ENCODE data around the gene MYOZ3.
A peak's percentile ranks its signal among the peaks of the same experiment; 100 is the strongest.

Gene MYOZ3

DNA sequence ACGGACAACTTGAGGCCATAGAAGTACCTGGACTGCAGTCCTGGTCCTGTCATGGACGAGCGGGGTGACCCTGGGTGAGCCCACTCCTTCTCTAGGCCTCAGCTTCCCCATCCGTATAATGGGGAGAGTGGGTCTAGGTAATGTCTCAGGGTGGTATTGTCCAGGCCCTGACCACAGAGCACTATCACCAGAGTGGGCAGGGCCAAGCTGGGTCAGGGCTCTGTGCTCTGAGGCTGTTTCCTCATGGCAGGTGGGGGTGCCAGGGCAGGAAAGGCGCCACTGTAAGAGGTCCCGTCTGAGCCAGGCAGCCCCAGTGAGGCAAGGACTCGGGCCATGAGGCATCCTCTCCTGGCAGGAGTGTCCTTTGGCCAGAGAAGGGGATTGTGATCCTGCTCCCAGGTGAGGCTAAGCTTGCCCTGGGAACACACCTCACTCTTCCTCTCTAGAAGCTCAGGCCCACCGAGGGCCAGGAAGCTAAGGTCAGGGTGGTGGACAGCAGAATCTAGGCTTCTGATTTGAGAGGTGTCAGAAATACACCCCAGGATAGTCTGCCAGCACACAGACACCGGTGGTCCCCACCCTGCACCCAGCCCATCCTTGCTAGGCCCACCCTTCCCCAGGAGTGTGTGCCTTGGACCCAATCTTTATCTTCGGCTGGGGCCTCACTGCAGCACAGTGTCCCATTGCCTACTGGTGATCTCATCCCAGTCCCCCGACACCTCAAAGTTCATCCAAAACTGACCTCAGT is 1.5 kb upstream of the MYOZ3 start:
- no peak for ATAC-seq

DNA sequence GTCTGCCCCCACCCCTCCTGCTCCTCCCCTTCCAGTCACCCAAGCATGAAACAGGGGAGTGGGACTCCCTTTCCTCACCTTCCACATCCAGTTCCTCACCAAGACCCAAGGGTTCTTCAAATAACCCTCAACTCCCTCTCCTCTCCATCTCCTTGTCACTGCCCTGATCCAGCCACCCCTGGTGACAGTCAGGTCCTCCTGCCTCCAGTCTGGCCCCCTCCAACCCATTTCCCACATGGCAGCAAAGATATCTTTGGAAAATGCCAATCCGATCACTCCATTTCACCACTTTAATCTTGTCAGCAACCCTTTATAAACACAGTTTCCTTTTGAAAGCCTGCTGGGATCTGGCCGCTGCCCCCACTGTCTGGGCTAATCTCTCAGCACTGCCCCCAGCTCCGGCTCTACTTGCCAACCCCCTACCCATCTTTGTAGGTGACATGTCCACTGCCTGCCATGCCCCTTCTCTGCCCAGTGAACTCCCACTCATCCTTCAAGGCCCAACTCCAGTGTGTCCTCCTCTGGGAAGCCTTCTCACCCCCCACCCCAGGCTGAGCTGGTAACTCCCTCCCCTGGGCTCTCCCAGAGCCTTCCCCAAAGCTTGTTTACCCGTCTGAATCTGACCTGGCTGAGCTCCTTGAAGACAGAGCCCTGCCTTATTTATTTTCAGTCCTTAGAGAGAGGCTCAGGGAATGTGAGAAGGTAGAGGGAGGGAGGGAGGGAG is 781 bp upstream of the MYOZ3 start:
- ATAC-seq: no peak

DNA sequence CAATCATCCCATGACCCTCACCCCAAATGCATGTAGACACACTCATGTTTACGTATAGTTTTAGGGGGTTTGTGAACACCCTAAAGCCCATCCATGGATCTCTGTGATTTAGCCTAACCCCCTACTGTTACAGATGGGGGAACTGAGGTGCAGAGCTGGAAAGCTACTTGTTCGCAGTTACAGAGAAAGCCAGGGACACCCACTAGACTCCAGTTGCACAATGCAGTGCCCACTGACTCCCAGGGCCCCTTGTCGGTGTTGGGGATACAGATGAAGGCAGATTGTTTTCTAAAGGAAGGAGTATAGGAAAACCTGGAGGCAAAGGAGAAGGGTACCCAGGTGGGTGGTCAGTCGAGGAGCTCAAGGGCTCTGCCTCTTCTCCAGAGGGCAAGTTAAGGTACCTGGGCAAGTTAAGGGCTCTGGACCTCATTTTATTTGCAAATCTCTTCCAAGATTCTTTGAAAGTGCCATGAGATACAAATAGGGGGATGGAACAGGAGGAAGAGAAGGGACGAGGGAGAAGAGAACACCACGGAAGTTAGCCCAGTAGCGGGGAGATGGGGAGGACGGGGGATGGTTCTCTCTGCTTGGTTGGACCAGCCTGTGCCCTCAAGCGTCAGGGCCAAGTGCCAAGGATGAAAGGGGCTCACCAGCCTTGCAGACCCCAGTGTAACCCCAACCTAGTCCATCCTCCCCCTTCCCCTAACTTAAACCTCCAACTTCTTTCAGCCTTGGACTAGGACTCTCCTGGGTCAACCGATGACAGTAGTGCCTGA is 958 bp downstream of the MYOZ3 start:
- ATAC-seq: no peak

DNA sequence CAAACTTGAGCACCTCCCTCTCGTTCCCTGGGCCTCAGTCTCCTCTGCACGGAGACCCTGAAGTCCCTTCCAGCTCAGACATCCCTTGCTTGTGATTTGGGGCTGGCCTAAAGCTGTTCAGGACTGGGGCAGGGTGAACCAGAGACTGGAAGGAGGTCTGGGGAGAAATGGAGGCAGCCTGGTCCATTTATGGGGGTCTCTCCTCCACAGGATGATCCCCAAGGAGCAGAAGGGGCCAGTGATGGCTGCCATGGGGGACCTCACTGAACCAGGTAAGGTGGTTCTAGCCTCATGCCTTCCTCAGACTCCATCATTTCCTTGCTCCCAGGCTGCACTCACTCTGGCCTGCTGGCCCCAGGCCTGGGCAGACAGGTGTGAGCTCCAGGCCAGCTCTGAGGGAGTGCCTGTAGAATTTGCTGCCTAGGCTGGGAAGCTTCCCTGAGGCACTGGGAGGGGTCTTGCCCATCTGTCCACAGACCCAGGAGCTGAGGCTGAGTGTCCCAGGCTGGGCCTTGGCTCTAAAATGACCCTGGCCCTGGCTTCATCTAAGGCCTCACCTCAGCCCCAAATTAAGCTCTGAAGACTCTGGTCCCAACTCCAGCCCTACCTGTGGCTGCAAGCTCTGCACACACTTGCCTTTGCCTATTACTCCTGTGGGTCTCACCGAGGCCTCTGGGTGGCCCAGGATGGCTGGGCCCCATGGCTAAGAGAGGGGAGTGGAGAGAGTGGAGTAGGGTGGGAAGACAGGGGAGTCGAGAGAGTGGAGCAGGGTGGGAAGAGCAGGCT is 1.9 kb downstream of the MYOZ3 start:
- ATAC-seq: no peak

DNA sequence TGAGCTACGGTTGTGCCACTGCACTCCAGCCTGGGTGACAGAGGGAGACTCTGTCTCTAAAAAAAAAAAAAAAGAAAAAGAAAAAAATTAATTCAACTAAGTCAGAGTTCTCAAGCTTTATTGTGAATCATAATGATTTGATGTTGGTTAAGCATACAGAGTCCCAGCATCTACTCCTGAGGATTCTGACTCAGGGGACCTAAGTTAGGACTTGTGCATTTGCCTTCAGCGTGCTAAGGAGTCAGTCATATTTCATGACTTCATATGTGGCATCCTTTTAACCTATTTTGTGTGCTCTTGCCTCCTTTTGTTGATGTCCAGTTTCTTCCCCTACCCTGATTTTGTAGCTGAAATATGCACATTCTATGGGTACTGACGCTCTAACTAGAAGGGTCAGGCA is 2.9 kb downstream of the MYOZ3 start:
- ATAC-seq: no peak

DNA sequence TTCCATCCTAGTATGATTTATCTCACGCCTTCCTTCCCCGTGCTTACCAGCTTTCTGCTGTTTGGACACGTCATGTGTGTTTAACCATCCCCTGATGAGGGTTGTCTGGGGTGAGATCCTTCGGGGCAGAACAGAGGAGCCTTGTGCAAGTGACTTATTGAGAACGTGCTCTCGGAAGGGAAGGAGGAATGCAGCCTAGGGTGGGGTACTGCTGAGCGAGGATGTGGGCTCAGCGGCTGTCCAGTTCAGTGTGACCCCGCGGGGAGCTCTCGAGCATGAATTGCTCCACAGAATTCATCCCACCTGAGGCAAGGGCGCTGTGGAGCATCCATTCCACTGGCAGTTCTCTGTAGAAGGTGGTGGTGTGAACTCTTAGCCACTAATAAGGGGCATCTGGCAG is 4.0 kb downstream of the MYOZ3 start:
- ATAC-seq: no peak

DNA sequence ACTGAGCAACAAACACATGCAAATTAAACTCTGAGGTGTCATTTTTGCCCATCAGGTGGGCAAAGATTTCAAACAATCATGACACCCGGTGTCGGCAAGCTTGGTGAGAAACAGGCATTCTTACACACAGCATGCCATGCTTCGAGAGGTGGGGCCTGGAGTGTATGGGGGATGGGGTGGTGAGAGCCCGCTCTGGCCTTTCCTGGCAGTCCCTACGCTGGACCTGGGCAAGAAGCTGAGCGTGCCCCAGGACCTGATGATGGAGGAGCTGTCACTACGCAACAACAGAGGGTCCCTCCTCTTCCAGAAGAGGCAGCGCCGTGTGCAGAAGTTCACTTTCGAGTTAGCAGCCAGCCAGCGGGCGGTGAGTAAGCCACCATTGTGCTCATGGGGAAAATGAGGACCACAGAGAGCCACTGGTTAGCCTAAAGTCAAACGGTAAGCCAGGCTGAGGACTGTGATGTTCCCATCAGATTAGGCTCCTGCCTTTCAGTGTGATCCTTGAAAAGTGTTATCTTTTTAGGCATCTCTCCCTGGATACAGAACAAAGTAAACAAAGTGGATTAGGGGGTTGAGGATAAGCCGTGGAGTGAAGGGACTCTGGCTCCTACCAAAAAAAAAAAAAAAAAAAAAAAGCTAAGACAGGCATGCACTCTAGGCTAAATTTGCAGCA is 9.4 kb downstream of the MYOZ3 start:
- no peak for ATAC-seq

DNA sequence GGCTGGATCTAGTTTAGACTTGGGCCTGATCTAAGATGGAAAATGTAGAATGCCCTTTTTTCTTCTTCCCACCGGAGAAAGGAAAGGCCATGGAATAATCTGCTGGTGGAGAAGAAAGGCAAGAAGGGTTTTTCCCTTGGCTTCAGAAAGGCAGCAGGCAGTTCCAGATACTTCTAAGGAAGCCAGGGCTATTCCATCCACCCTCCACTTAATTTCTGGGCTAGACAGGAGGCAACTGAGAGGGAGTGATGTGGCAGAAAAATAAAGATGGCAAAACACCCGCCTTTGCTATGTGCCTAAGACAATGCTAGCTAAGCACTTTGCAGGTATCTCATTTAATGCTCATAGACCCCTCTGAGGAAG is 9.9 kb downstream of the MYOZ3 start:
- no peak for ATAC-seq

DNA sequence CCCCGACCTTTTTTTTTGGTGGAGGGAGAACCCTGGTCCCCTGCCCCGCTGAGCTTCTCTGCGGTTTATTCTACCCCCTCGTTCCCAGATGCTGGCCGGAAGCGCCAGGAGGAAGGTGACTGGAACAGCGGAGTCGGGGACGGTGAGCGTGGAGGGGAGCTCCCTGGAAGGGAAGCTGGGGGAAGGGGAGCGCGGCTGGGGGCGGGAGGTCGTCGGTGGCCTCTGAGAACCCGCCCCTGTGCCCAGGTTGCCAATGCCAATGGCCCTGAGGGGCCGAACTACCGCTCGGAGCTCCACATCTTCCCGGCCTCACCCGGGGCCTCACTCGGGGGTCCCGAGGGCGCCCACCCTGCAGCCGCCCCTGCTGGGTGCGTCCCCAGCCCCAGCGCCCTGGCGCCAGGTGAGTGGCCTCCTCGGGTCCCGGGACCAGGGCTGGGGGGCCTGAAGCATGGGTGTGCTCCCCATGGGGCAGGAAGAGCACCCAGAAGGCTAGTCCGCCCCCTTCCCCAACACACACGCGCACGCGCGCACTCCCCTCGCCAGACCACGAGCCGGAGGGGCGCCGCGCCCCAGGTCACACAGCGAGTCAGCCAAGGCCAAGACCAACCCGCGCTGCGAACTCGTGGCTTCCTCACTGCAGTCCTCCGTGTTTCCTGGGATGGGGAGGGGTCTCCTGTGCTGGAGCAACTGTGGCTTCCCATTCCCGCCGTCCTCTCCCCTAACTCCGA is 10.6 kb downstream of the MYOZ3 start:
- ATAC-seq: peak; percentile 44 to 52

DNA sequence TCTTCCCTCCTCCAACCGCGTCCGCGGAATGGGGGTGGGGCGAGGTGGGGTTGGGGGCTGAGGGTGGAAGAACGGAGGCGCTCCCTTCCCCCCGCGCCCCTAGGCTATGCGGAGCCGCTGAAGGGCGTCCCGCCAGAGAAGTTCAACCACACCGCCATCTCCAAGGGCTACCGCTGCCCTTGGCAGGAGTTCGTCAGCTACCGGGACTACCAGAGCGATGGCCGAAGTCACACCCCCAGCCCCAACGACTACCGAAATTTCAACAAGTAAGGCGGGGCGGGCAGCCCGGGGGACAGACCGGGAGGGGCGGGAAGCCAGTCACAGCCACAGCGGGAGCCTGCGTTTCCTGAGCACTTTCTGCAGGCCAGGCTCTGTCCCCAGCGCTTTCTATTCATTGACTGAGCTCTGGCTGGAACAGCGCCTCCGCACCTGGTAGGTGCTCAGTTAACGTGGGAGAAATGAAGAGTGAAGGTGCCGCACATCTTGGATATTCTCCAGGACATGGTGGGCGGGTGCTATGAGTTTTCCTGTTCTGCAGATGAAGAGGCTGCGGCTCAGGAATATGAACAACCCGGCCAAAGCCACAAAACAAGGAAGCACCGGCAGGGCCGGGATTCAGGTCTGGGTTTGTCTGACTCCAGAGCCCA is 11.3 kb downstream of the MYOZ3 start:
- peak; percentile 53 to 58 for ATAC-seq

DNA sequence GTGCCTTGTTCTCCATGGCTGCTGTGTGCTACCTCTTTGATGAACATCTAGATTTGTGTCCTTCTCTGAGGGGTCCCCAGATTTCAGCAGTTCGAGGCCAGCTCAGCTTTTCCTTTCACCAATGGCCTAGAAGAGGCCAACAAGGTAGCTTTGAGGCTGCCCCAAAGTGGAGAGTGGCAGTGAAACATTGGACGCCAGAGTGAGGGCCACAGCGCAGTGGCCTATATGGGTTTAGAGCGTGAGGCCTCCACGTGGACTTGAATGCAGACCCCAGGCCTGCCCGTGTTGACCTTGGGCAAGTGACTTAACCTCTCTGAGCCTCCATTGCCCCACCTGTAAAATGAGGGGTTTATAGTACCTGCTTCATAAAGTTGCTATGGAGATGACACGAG is 11.8 kb downstream of the MYOZ3 start:
- ATAC-seq: no peak

DNA sequence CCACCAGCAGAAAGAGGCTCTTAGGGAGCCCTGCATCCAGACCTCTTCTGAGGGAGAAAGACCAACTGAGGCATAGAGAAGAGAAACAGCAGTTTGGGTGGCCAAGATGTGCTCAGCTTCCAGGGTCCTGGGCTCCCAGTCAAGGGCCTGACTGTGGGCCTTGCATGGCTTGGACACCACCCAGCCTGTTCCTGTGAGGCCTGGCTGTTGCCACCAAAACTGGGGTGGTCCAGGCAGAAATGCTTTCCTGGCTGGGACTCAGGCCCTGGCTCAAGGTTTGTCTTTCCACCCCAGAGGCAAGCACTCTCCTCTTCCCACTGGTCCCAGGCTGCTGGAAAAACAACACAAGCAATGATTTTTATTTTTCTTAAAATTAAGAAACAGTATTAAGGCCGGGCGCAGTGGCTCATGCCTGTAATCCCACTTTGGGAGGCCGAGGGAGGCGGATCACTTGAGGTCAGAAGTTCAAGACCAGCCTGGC is 13.3 kb downstream of the MYOZ3 start:
- no peak for ATAC-seq

DNA sequence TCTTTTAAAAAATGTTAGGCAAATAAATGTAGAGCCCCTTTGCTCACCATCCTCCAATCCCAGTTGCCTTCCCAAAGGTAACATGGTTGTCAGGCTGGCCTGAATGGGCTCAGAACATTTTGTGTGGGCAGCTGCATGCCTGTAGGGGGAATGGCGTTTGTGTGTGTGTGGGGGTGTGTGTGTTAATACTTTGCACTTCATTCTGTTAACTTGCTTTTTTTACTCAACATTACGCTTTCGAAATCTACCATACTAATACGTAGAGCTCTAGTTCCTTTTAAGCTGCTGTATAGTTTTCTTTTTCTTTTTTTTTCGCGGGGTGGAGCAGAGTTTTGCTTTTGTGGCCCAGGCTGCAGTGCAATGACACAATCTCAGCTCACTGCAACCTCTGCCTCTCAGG is 14.0 kb downstream of the MYOZ3 start:
- no peak for ATAC-seq

DNA sequence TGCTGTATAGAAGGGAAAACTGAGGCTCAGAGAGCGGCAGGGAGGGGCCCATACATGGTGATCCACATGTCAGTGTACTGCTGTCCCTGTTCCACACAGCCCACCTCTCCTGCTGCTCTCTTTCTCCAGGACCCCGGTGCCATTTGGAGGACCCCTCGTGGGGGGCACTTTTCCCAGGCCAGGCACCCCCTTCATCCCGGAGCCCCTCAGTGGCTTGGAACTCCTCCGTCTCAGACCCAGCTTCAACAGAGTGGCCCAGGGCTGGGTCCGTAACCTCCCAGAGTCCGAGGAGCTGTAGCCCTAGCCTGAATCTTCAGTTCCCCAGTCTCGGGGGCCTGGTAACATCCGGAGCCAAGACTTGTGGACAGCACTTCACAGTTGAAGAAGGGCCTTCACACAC is 15.5 kb downstream of the MYOZ3 start:
- ATAC-seq: no peak

DNA sequence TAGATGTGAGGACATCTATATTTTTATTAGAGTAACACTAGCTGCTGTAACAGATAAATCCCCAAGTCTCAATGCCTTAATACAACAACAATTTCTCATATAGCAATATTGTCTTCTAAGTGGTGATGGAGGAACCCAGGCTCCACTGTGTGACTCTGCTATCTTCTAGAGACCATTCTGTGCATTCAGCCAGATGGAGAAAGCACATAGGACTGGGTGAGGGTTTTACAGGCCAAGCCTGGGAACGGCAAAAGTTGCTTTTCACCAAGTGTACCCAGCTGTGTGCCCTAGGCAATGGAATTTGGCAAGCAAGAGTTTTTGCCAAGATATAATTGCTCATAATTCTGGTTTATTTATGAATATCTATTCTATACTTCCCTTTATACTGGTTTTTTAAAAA is 28.1 kb downstream of the MYOZ3 start:
- no peak for ATAC-seq

DNA sequence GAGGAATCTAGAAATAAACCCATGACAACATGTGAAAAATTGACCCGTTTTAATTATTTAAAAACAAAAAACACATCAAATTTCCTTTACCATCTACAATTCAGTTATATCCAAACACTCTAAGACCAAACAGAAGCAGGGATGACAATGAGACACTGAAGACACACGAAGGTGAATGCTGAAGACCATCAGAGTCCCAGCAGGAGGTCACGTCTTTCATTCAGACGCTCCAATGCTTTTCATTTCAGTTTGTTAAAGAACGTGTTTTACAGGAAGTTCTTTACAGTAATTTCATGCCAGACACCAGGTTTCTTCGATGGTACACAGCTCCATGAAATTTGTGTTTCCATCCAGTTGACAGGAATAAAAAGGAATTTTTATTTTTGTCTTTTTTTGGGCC is 29.7 kb downstream of the MYOZ3 start:
- ATAC-seq: no peak

DNA sequence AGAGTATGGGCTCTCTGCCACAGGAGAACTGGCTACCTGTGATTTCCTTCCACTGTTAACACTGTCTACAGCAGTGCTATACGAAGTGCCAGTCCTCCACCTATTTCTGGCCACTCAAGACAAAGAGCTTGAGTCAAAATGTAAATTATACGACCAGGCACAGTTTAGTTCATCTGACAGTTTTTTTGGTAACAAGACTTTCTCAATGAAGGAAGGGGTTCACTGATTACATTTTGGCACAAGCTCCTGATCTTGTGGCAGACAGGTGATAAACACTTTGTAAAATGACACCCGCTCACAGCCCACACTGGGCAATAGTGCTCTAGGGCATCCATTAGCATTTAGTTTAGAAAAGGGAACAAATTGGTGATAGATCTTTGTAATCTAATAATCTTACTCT is 31.2 kb downstream of the MYOZ3 start:
- ATAC-seq: no peak

DNA sequence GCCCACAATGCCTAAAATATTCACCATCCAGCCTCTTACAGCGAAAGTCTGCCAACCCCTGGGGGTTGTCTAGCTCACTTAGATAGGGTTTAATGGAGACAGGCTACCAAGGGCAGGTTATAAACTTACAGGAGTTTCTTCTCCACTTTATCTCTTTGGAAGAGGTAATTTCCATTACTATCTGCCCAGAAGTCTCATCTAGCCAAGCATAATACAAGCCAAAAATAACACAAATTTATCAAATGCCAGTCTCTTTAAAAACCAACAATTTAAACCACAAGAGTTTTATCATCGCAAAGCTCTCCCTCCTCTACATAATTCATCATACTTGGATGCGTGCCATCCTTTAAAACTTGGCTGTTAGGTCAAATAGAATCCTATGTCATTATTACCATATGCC is 33.6 kb downstream of the MYOZ3 start:
- ATAC-seq: no peak

DNA sequence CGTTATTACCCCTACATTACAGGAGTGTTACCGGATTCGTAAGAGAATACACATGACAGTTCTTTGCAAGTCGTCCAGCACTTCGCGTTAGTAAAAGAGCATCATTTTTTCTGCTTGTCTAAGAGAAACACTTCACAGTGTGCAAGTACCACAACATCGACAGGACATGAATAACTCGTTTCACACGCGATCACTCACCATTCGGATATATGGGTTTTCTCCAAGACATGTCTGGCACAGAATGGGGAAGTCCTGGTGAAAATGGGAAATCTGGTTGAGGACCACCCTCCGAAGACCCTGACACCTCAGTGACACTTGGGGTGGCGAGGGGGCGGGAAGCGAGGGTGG is 39.2 kb downstream of the MYOZ3 start:
- peak; percentile 5 to 7 for ATAC-seq

DNA sequence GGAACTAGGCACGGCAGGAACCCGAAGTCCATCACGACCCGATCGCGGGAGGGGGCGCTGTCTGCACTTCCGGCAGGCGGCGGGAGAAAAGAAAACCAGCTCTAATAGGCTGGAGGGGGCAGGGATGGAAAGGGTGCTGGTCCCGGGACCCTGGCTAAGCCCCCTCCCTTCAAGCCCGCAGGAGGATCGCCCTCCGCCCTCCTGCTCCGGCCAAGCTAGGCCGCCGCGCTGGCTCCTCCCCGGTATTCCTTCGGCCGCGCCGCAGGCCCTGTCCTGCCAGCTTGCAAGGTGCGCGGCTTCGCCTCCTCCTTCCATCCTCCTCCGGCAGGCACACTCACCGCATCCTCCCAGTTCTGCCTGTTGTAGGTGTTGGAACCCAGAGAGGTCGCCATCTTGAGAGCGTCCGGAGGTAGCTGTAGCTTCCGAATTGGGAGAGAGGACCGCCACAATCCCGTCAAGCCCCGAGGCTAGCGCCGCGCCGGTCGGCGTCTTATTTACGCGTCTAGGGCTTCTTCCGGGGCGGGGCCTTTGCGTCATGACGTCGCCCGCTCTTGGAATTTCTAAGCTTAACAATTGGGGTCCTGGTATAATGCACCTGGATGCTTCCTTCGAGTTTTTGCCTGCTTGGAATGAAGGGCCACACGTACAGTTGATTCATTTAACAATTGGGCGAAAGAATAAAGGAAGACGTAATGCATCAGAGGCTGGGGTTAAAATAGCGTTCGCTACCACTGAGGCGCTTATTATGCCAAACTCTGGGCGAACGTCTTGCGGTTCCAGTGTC is 39.7 kb downstream of the MYOZ3 start, which contains the start of gene RBM22:
RBM22 (minus strand) TSS at position 469 of the 784 bp plus-strand sequence; CDS start at position 392, 77 bp downstream.
- ATAC-seq: peak; percentile 95 to 96

Data from activated CD4-positive, CD25-positive, alpha-beta regulatory T cell treated with anti-CD3 and anti-CD28 coated beads, Interleukin-2, amount 50 U/mL, for 24 hours (primary cell).